HEK293 (cell line): ENCODE data around the gene SLC38A1.

Source experiments
- CTCF ChIA-PET: fragments of 350-600 bp; formaldehyde crosslinking; extraction: SDS; loops from one replicate; lab custom pipeline; 2021; ENCODE audit warnings: antibody characterized with exemption; lab: Yijun Ruan, JAX
- POLR2A ChIA-PET: fragments of 300-600 bp; formaldehyde crosslinking; extraction: SDS; loops from one replicate; lab custom pipeline; 2020; ENCODE audit warnings: antibody characterized with exemption, inconsistent platforms; lab: Yijun Ruan, JAX
- H3K27ac ChIP-seq: fragments of 200-500 bp; sonication (Bioruptor generic); 2 replicates; pipeline ENCODE4 v1.5.1; 2014; ENCODE audit warnings: low read depth, low read length, control low read depth, inconsistent platforms; ENCODE audit errors: extremely low read depth
- H3K36me3 ChIP-seq, 2 experiments: fragments of 200-500 bp in 1 of 2; sonication (Bioruptor generic) in 1 of 2; 1 replicate in 1 of 2; 2 replicates in 1 of 2; pipeline ENCODE4 v1.5.1; 2014 to 2017; ENCODE audit warnings: inconsistent platforms in 2 of 2, low read length in 2 of 2; ENCODE audit not compliant: control insufficient read depth in 2 of 2, insufficient read depth in 1 of 2
- H3K4me1 ChIP-seq: fragments of 200-500 bp; sonication (Bioruptor generic); 2 replicates; pipeline ENCODE4 v1.5.1; 2014; ENCODE audit warnings: mild to moderate bottlenecking, low read length, inconsistent platforms; ENCODE audit not compliant: control insufficient read depth, insufficient read depth
- H3K4me3 ChIP-seq: 2 replicates; pipeline ENCODE4 v1.5.1; 2011; ENCODE audit warnings: low read depth, mild to moderate bottlenecking, control low read depth, low read length, moderate library complexity
- H3K9me3 ChIP-seq: fragments of 200-500 bp; sonication (Bioruptor generic); 2 replicates; pipeline ENCODE4 v1.5.1; 2014; ENCODE audit warnings: low read depth, low read length, inconsistent platforms; ENCODE audit not compliant: control insufficient read depth, insufficient read depth
- BCL11B ChIP-seq: fragments of 450-650 bp; formaldehyde crosslinking; IDR thresholded peaks from 2 replicates; pipeline ENCODE4 v1.5.1; 2016; ENCODE audit warnings: low read depth, missing biosample characterization, missing genetic modification characterization
- KLF8 ChIP-seq: fragments of 450-650 bp; formaldehyde crosslinking; IDR thresholded peaks from 2 replicates; pipeline ENCODE4 v1.5.1; 2016; ENCODE audit warnings: missing biosample characterization, missing genetic modification characterization
- MYNN ChIP-seq: fragments of 450-650 bp; formaldehyde crosslinking; IDR thresholded peaks from 2 replicates; pipeline ENCODE4 v1.5.1; 2016; ENCODE audit warnings: missing biosample characterization, missing genetic modification characterization, borderline replicate concordance
- ZBTB7A ChIP-seq: fragments of 450-650 bp; formaldehyde crosslinking; IDR thresholded peaks from 2 replicates; pipeline ENCODE4 v1.5.1; 2016; ENCODE audit warnings: low read depth, missing biosample characterization, missing genetic modification characterization
- ZEB2 ChIP-seq: fragments of 450-650 bp; formaldehyde crosslinking; IDR thresholded peaks from 2 replicates; pipeline ENCODE4 v1.5.1; 2016; ENCODE audit warnings: missing biosample characterization, missing genetic modification characterization
- ZNF19 ChIP-seq: fragments of 450-650 bp; formaldehyde crosslinking; IDR thresholded peaks from 2 replicates; pipeline ENCODE4; 2016; ENCODE audit warnings: missing biosample characterization, missing genetic modification characterization, low read depth
- ZNF2 ChIP-seq: fragments of 450-650 bp; formaldehyde crosslinking; IDR thresholded peaks from 2 replicates; pipeline ENCODE4 v1.5.1; 2016; ENCODE audit warnings: missing biosample characterization, missing genetic modification characterization
- ZNF202 ChIP-seq: fragments of 450-650 bp; formaldehyde crosslinking; IDR thresholded peaks from 2 replicates; pipeline ENCODE4 v1.5.1; 2016; ENCODE audit warnings: missing biosample characterization, missing genetic modification characterization, borderline replicate concordance
- ZNF248 ChIP-seq: fragments of 450-650 bp; formaldehyde crosslinking; IDR thresholded peaks from 2 replicates; pipeline ENCODE4 v1.5.1; 2017; ENCODE audit warnings: missing biosample characterization, missing genetic modification characterization
- ZNF280D ChIP-seq: fragments of 450-650 bp; formaldehyde crosslinking; IDR thresholded peaks from 2 replicates; pipeline ENCODE4 v1.5.1; 2016; ENCODE audit warnings: missing biosample characterization, missing genetic modification characterization
- ZNF341 ChIP-seq: fragments of 450-650 bp; formaldehyde crosslinking; IDR thresholded peaks from 2 replicates; pipeline ENCODE4; 2016; ENCODE audit warnings: low read depth, missing biosample characterization, missing genetic modification characterization
- ZNF354C ChIP-seq: fragments of 450-650 bp; formaldehyde crosslinking; IDR thresholded peaks from 2 replicates; pipeline ENCODE4 v1.5.1; 2016; ENCODE audit warnings: missing biosample characterization, missing genetic modification characterization, low read depth, borderline replicate concordance
- ZNF391 ChIP-seq: fragments of 450-650 bp; formaldehyde crosslinking; IDR thresholded peaks from 2 replicates; pipeline ENCODE4 v1.5.1; 2016; ENCODE audit warnings: low read depth, missing biosample characterization, missing genetic modification characterization, borderline replicate concordance
- ZNF488 ChIP-seq: fragments of 450-650 bp; formaldehyde crosslinking; IDR thresholded peaks from 2 replicates; pipeline ENCODE4 v1.5.1; 2016; ENCODE audit warnings: missing biosample characterization, missing genetic modification characterization
- ZNF510 ChIP-seq: fragments of 450-650 bp; formaldehyde crosslinking; IDR thresholded peaks from 2 replicates; pipeline ENCODE4 v1.5.1; 2018; ENCODE audit warnings: mild to moderate bottlenecking, missing genetic modification characterization, missing biosample characterization; ENCODE audit not compliant: insufficient replicate concordance
- ZNF555 ChIP-seq: fragments of 450-650 bp; formaldehyde crosslinking; conservative IDR thresholded peaks from 2 replicates; pipeline ENCODE4 v1.5.1; 2017; ENCODE audit warnings: missing biosample characterization, mild to moderate bottlenecking, missing genetic modification characterization, inconsistent platforms
- ZNF560 ChIP-seq: fragments of 450-650 bp; formaldehyde crosslinking; IDR thresholded peaks from 2 replicates; pipeline ENCODE4 v1.5.1; 2017; ENCODE audit warnings: missing biosample characterization, missing genetic modification characterization, borderline replicate concordance
- ZNF561 ChIP-seq: fragments of 450-650 bp; IDR thresholded peaks from 2 replicates; pipeline ENCODE4 v1.5.1; 2018; ENCODE audit warnings: missing biosample characterization, missing genetic modification characterization, borderline replicate concordance
- ZNF624 ChIP-seq: fragments of 450-650 bp; formaldehyde crosslinking; IDR thresholded peaks from 2 replicates; pipeline ENCODE4 v1.5.1; 2017; ENCODE audit warnings: missing biosample characterization, missing genetic modification characterization
- ZNF626 ChIP-seq: fragments of 450-650 bp; sonication (Bioruptor Pico); formaldehyde crosslinking; IDR thresholded peaks from 2 replicates; pipeline ENCODE4 v1.5.1; 2018; ENCODE audit warnings: missing biosample characterization, missing genetic modification characterization, inconsistent platforms
- ZNF660 ChIP-seq: fragments of 450-650 bp; IDR thresholded peaks from 2 replicates; pipeline ENCODE4 v1.5.1; 2018; ENCODE audit warnings: missing biosample characterization, mild to moderate bottlenecking, missing genetic modification characterization
- ZNF747 ChIP-seq: fragments of 450-650 bp; formaldehyde crosslinking; IDR thresholded peaks from 2 replicates; pipeline ENCODE4 v1.5.1; 2016; ENCODE audit warnings: missing biosample characterization, missing genetic modification characterization
- ZNF776 ChIP-seq: fragments of 450-650 bp; formaldehyde crosslinking; IDR thresholded peaks from 2 replicates; pipeline ENCODE4 v1.5.0; 2017; ENCODE audit warnings: missing biosample characterization, missing genetic modification characterization, borderline replicate concordance
- ZNF837 ChIP-seq: fragments of 450-650 bp; formaldehyde crosslinking; IDR thresholded peaks from 2 replicates; pipeline ENCODE4 v1.5.1; 2016; ENCODE audit warnings: missing biosample characterization, missing genetic modification characterization
- TF ChIP-seq, protein P1 (sequence below): fragments of 450-650 bp; formaldehyde crosslinking; IDR thresholded peaks from 2 replicates; pipeline ENCODE4 v1.5.1; 2017; ENCODE audit warnings: missing biosample characterization, missing genetic modification characterization
- TF ChIP-seq, protein P2 (sequence below): fragments of 450-650 bp; formaldehyde crosslinking; IDR thresholded peaks from 2 replicates; pipeline ENCODE4 v1.5.1; 2016; ENCODE audit warnings: missing biosample characterization, missing genetic modification characterization

Gene SLC38A1

DNA sequence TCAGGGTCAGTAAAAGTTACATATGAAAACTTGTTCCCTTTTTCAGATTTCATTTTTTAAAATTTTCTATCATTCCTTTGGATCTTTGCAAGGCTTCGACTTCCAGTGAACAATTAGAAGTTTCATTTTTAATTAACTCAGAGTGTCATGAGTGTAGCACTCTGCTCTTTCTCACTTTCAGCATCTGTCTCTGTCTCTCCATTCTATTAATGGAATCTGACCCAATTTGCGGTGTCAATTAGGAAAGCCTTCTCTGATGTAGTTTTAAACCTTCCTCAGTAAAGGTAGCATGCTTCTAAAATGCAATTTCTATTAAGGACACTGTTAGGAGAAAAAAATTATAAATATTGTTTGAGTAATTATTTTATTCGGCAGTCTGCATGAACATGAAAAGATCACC is 68.3 kb downstream of the SLC38A1 start:
- ChIA-PET POLR2A (no interaction called here), CTCF (interaction anchor here (0.6 kb wide), 1 partner anchor 634 kb away, joined by 3 read pairs; no protein-coding TSS in a partner anchor)
- H3K4me1 ChIP-seq: no peaks in the 10 kb centered on the region
- H3K9me3 ChIP-seq: no peaks in the 10 kb centered on the region
- no peak overlapping the region for H3K4me3 ChIP-seq
- peaks cover 39 to 89% of the 10 kb centered on the region in 2 experiments for H3K36me3 ChIP-seq
- TF ChIP-seq ZEB2 (tag by site-specific recombination): no peak
- H3K27ac ChIP-seq: no peak overlapping the region

- Histone ChIP-seq H3K27ac (no peak overlapping the region), H3K36me3 (peaks cover 35 to 85% of the 10 kb centered on the region in 2 experiments), H3K9me3 (no peaks in the 10 kb centered on the region), H3K4me3 (no peak overlapping the region), H3K4me1 (no peaks in the 10 kb centered on the region)
- POLR2A ChIA-PET: no interaction called here
- TF ChIP-seq MYNN (no peak), ZNF560 (tag by site-specific recombination) (no peak), BCL11B (tag by site-specific recombination) (no peak), ZNF202 (tag by site-specific recombination) (no peak), ZNF280D (tag by site-specific recombination) (no peak), ZNF561 (no peak), ZNF510 (tag by site-specific recombination) (no peak)
- TF ChIP-seq, protein P1, sequence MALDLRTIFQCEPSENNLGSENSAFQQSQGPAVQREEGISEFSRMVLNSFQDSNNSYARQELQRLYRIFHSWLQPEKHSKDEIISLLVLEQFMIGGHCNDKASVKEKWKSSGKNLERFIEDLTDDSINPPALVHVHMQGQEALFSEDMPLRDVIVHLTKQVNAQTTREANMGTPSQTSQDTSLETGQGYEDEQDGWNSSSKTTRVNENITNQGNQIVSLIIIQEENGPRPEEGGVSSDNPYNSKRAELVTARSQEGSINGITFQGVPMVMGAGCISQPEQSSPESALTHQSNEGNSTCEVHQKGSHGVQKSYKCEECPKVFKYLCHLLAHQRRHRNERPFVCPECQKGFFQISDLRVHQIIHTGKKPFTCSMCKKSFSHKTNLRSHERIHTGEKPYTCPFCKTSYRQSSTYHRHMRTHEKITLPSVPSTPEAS (tag by site-specific recombination): peak; percentile 75; the same call in 1 of the 2 replicates
- CTCF ChIA-PET: no interaction called here
Measured at GRCh38 chr12:46198913-46199312, 69.9 kb downstream of the SLC38A1 start.

- H3K9me3 ChIP-seq: no peaks in the 10 kb centered on the region
- H3K4me3 ChIP-seq: no peak overlapping the region
- ChIA-PET POLR2A (no interaction called here), CTCF (interaction anchor here (0.6 kb wide), 2 partner anchors 12 to 73 kb away, joined by 3 read pairs; no protein-coding TSS in a partner anchor)
- no peak overlapping the region for H3K27ac ChIP-seq
- H3K4me1 ChIP-seq: no peaks in the 10 kb centered on the region
- H3K36me3 ChIP-seq: peaks cover 30 to 75% of the 10 kb centered on the region in 2 experiments
- TF ChIP-seq KLF8 (no peak), ZNF555 (no peak), ZNF341 (tag by site-specific recombination) (no peak), ZNF19 (tag by site-specific recombination) (no peak), ZNF626 (tag by site-specific recombination) (no peak), ZNF488 (tag by site-specific recombination) (no peak), ZNF354C (tag by site-specific recombination) (no peak), ZNF837 (tag by site-specific recombination) (no peak), ZNF391 (no peak), ZNF2 (tag by site-specific recombination) (no peak), ZNF248 (tag by site-specific recombination) (no peak), ZNF747 (tag by site-specific recombination) (no peak), ZNF624 (tag by site-specific recombination) (no peak), ZNF776 (tag by site-specific recombination) (no peak), ZBTB7A (tag by site-specific recombination) (no peak), ZNF660 (tag by site-specific recombination) (no peak)
- TF ChIP-seq, protein P2, sequence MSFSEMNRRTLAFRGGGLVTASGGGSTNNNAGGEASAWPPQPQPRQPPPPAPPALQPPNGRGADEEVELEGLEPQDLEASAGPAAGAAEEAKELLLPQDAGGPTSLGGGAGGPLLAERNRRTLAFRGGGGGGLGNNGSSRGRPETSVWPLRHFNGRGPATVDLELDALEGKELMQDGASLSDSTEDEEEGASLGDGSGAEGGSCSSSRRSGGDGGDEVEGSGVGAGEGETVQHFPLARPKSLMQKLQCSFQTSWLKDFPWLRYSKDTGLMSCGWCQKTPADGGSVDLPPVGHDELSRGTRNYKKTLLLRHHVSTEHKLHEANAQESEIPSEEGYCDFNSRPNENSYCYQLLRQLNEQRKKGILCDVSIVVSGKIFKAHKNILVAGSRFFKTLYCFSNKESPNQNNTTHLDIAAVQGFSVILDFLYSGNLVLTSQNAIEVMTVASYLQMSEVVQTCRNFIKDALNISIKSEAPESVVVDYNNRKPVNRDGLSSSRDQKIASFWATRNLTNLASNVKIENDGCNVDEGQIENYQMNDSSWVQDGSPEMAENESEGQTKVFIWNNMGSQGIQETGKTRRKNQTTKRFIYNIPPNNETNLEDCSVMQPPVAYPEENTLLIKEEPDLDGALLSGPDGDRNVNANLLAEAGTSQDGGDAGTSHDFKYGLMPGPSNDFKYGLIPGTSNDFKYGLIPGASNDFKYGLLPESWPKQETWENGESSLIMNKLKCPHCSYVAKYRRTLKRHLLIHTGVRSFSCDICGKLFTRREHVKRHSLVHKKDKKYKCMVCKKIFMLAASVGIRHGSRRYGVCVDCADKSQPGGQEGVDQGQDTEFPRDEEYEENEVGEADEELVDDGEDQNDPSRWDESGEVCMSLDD (tag by site-specific recombination): no peak
Measured at GRCh38 chr12:46197883-46198282, 71.0 kb downstream of the SLC38A1 start.
